ENCODE results near the gene NSMF.
"Not testable (repeated sequence)": the region's sequence is repeated elsewhere in the genome, so short reads cannot be mapped to it uniquely, and the experiment has no call there.

Gene NSMF

DNA sequence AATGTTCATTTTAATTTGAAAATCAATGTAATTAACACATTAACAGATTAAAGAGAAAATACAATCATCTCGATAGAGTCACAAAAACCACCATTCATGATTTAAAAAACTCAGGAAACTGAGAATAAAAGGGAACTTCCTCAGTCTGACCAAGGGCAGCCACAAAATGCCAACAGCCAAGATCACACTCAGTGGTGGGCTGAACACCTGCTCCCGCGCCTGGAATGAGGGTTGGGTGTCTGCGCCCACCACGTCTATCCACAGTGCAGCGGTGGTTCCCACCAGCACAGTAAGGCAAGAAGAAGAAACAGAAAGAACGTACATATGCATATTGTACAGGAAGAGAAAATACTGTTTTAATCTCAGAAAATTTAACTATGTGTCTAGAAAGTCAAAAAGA, 11.7 kb upstream of the NSMF start:
- Histone ChIP-seq H3K4me1 (ENCODE audit: insufficient read depth, low read length, severe bottlenecking) (no peaks in the 10 kb centered on the region), H3K4me3 (ENCODE audit: low read depth, low read length, poor library complexity, severe bottlenecking) (no peak overlapping the region)

GRCh38 chr9:137467896-137468295, 8.8 kb upstream of the NSMF start:
- no peaks in the 10 kb centered on the region for H3K9me3 ChIP-seq (ENCODE audit: low read length)
- H3K9ac ChIP-seq (ENCODE audit: low read length): no peak overlapping the region
- no peaks in the 10 kb centered on the region for H3K9me2 ChIP-seq (ENCODE audit: low read depth, low read length)
- H3K4me1 ChIP-seq (ENCODE audit: insufficient read depth, low read length, severe bottlenecking): no peaks in the 10 kb centered on the region
- H3K36me3 ChIP-seq (ENCODE audit: insufficient read depth, low read length): no peaks in the 10 kb centered on the region
- no peaks in the 10 kb centered on the region for H4K20me1 ChIP-seq (ENCODE audit: insufficient read depth, low read length)
- H3F3A ChIP-seq (ENCODE audit: insufficient read depth, low read length): no peaks in the 10 kb centered on the region
- H3K27me3 ChIP-seq (ENCODE audit: insufficient read depth, low read length): no peaks in the 10 kb centered on the region; the same call in 1 of the 2 replicates
- H3K4me2 ChIP-seq (ENCODE audit: low read length): no peak overlapping the region
- H3K79me2 ChIP-seq (ENCODE audit: insufficient read depth, low read length): no peaks in the 10 kb centered on the region
- no peak overlapping the region for H2AFZ ChIP-seq (ENCODE audit: low read length)
- no peak overlapping the region for H3K4me3 ChIP-seq (ENCODE audit: low read depth, low read length, poor library complexity, severe bottlenecking)
- no peak overlapping the region for H3K27ac ChIP-seq (ENCODE audit: low read depth, low read length, poor library complexity, severe bottlenecking)
- no peak for TF ChIP-seq EZH2 (IDR thresholded peaks at IDR 0.05; ENCODE audit: borderline replicate concordance, low read length)
- TF ChIP-seq CTCF (IDR thresholded peaks at IDR 0.05; ENCODE audit: low read length): no peak

More for the DNA sequence above, 11.7 kb upstream of the NSMF start:
- H3K27me3 ChIP-seq (ENCODE audit: insufficient read depth, low read length): no peaks in the 10 kb centered on the region; the same call in 1 of the 2 replicates
- H3K9me2 ChIP-seq (ENCODE audit: low read depth, low read length): no peaks in the 10 kb centered on the region
- no peak overlapping the region for H3K27ac ChIP-seq (ENCODE audit: low read depth, low read length, poor library complexity, severe bottlenecking)
- no peaks in the 10 kb centered on the region for H3K36me3 ChIP-seq (ENCODE audit: insufficient read depth, low read length)
- H2AFZ ChIP-seq (ENCODE audit: low read length): no peak overlapping the region
- no peaks in the 10 kb centered on the region for H3K79me2 ChIP-seq (ENCODE audit: insufficient read depth, low read length)
- H3K9me3 ChIP-seq (ENCODE audit: low read length): peaks cover under 1% of the 10 kb centered on the region; the same call in 1 of the 2 replicates
- TF ChIP-seq EZH2 (IDR thresholded peaks at IDR 0.05; ENCODE audit: borderline replicate concordance, low read length) (no peak), CTCF (IDR thresholded peaks at IDR 0.05; ENCODE audit: low read length) (no peak)
- H3K9ac ChIP-seq (ENCODE audit: low read length): no peak overlapping the region
- no peaks in the 10 kb centered on the region for H3F3A ChIP-seq (ENCODE audit: insufficient read depth, low read length)
- H4K20me1 ChIP-seq (ENCODE audit: insufficient read depth, low read length): no peaks in the 10 kb centered on the region
- no peak overlapping the region for H3K4me2 ChIP-seq (ENCODE audit: low read length)

GRCh38 chr9:137467161-137467581, 8.0 kb upstream of the NSMF start:
- H3K27ac ChIP-seq (ENCODE audit: low read depth, low read length, poor library complexity, severe bottlenecking): no peak overlapping the region
- peaks cover 3% of the 10 kb centered on the region for H3K4me1 ChIP-seq (ENCODE audit: insufficient read depth, low read length, severe bottlenecking)
- H3K4me3 ChIP-seq (ENCODE audit: low read depth, low read length, poor library complexity, severe bottlenecking): no peak overlapping the region
- H3K27me3 ChIP-seq (ENCODE audit: insufficient read depth, low read length): peaks cover 5% of the 10 kb centered on the region; the same call in 1 of the 2 replicates
- no peaks in the 10 kb centered on the region for H3K79me2 ChIP-seq (ENCODE audit: insufficient read depth, low read length)
- TF ChIP-seq CTCF (IDR thresholded peaks at IDR 0.05; ENCODE audit: low read length): no peak
- TF ChIP-seq EZH2 (IDR thresholded peaks at IDR 0.05; ENCODE audit: borderline replicate concordance, low read length): no peak
- no peak overlapping the region for H3K4me2 ChIP-seq (ENCODE audit: low read length)
- H4K20me1 ChIP-seq (ENCODE audit: insufficient read depth, low read length): no peaks in the 10 kb centered on the region
- no peaks in the 10 kb centered on the region for H3K9me3 ChIP-seq (ENCODE audit: low read length)
- H2AFZ ChIP-seq (ENCODE audit: low read length): no peak overlapping the region
- no peak overlapping the region for H3K9ac ChIP-seq (ENCODE audit: low read length)
- H3F3A ChIP-seq (ENCODE audit: insufficient read depth, low read length): no peaks in the 10 kb centered on the region
- no peaks in the 10 kb centered on the region for H3K9me2 ChIP-seq (ENCODE audit: low read depth, low read length)
- H3K36me3 ChIP-seq (ENCODE audit: insufficient read depth, low read length): no peaks in the 10 kb centered on the region

- not testable (repeated sequence) for H3K9me3 ChIP-seq (ENCODE audit: low read length); H3K27ac ChIP-seq (ENCODE audit: low read depth, low read length, poor library complexity, severe bottlenecking); H3K4me2 ChIP-seq (ENCODE audit: low read length); H3K4me1 ChIP-seq (ENCODE audit: insufficient read depth, low read length, severe bottlenecking); H3K9me2 ChIP-seq (ENCODE audit: low read depth, low read length); H2AFZ ChIP-seq (ENCODE audit: low read length); H4K20me1 ChIP-seq (ENCODE audit: insufficient read depth, low read length); H3K4me3 ChIP-seq (ENCODE audit: low read depth, low read length, poor library complexity, severe bottlenecking); H3K27me3 ChIP-seq (ENCODE audit: insufficient read depth, low read length); H3F3A ChIP-seq (ENCODE audit: insufficient read depth, low read length); H3K79me2 ChIP-seq (ENCODE audit: insufficient read depth, low read length); H3K9ac ChIP-seq (ENCODE audit: low read length); H3K36me3 ChIP-seq (ENCODE audit: insufficient read depth, low read length)
These were observed 7.4 kb upstream of the NSMF start for GRCh38 chr9:137466389-137467085.
